OCI-M2 (cell line): ENCODE measurements around the gene PLP2.
A peak's percentile ranks its signal among the peaks of the same experiment; 100 is the strongest.
"Not testable (repeated sequence)": the region's sequence is repeated elsewhere in the genome, so short reads cannot be mapped to it uniquely, and the experiment has no call there.

Experiments used
- DNase-seq: peaks from one replicate; lab custom pipeline; 2025; ENCODE audit not compliant: unreplicated experiment; lab: John Stamatoyannopoulos, UW

Gene PLP2

DNA sequence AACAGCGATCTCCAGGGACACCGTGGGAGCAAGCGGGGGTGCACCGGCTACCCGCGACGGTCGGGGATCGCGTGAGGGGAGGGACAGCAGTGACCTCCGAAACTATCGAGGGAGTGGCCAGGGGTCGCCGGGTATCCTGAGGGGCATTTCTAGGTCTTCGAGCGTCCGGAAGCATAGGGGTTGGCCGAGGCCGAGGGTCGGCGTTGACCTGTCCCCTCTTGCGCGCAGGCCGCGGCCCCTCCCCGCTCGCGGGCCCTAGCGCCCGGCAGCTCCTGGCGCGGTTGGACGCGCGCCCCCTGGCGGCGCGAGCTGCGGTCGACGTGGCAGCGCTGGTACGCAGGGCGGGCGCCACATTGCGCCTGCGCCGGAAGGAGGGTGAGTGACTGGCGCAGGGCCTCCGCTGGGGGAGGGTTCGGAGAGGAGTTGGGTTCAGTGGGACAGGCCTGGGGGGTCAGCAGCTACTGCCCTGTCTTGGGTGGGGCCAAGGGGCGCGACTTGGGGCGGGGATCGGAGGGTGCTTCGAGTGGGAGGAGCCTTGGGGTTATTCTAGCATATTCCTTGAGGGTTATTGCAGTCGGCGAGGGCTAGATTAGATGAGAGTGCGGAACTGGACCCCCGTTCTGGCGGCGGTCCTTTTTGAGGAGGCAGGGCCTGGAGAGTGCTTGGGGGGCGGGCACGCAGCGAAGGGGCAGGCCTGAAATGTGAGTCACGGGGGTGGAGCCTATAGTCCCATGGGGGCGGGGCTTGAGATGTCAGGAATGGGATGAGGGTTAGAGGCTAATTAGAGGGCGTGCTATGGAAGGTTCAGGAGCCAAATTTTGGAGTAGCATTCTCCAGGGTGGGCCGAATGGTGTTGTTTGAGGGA lies 7.9 kb upstream of the PLP2 start:
- DNase-seq: peak; percentile 50

DNA sequence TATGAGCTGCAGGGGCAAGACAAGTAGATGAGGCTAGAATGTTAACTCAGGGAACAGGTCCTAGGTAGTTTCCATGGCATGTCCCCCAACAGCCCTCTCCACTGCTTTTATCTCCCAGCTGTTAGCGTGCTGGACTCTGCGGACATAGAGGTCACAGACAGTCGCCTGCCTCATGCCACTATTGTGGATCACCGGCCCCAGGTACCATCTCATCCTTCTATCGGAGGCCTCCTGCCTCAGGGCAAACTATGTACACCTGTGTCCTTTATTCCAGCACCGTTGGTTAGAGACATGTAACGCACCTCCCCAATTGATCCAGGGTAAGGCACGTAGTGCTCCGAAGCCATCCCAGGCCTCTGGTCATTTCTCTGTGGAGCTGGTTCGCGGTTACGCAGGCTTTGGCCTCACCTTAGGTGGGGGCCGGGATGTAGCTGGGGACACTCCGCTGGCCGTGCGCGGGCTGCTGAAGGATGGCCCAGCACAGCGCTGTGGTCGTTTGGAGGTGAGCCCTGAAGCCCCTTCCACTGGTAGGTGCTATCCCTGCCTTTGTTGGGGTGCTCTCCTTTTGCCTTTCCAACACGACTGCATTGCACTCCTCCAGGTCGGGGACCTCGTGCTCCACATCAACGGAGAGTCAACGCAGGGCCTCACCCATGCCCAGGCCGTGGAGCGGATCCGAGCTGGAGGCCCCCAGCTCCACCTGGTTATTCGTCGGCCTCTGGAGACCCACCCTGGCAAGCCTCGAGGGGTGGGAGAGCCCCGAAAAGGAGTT lies 6.9 kb upstream of the PLP2 start:
- no peak for DNase-seq

DNA sequence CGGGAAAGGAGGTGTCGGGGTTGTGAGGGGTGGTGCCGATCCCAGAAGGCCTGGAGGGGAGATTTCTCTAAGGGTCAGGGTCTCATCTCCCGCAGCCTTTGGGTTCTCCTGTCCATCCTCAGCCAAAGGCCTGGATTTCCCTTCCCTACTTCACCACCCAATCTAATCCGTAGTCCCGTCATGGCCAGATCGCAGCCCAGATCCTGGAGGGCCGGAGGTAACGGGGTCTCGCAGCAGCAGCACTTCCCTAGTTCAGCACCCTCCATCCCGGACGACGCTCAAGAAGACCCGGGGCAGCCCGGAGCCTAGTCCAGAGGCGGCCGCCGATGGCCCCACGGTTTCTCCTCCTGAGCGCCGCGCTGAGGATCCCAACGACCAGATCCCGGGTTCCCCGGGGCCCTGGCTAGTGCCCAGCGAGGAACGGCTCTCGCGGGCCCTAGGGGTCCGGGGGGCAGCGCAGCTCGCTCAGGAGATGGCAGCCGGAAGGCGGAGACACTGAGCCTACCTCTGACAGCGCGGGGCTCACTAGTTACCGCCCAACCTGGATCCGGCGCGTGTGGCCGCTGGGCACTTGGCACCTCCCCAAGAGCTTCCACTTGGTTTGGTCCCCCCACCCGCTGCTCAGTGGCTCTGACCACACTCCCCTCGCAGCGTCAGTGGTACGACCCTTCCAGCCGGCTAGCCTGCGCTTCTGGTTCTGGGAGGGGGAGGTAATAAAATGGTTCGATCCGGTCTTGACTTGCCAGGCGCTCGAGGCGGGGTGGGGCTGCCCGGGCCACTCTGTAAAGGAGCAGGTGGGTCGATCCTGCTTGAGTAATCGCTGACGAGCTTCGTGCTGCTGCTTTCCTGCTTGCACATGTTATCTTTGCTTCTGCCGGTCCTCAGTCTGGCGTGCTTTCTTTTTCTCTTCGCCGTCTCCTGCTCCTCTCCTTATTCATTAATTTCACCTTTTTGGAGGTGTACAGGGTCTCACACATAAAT lies 5.5 kb upstream of the PLP2 start:
- no peak for DNase-seq

DNA sequence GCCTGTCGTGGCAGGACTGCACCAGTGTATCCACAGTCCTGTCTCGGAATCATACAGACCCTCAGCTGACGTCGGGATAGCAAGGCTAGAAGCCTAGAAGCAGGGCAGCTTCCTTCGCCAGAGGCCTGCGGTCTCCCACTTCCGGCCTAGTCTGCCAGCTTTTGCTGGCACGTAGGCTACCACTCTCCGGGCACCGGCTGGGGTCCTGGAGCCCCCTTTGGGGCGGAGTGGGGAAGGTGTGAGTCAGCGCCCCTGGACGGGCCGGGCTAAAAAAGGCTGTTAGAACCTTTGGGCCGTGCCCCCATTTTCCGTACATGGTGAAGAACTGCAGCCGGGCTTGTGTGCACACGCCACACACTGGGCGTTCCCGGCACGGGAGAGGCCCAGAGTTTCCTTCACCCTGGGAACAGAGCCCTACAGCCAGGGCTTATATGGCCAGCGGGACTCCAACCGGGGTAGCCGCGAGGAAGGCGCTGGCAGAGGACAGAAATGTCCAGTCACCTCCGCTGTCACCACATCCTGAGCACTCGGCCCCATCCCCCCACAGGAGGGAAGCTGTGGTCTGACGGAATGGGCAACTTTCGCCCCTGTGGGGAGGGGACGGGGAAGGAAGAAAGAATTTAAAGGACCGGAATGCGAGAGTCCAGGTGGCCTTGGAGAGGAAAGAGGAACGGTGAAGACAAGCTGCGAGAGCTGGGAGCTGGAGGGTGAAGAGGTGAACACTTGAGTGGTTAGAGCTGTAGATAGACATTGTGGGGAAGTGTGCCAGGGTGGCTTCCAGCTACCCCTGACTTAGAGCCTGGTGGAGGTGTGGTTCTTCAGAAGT lies 4.6 kb upstream of the PLP2 start:
- DNase-seq: no peak

DNA sequence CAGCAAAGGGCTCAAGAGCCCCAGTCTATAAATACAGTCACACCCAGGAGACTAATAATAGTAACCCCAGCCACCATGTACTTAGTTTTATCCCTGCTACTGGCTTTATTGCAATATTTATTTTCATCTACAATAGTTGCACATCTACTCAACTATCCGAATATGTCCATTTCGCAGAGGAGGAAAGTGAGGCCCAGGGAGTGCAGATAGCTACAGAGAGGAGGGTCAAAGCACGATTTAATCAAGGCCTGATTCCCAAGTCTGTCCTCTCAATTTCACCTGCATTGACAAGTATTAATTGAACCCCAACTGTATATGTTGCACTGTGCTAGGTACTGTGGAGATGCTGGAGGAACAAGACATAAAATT lies 4.0 kb upstream of the PLP2 start:
- DNase-seq: no peak

DNA sequence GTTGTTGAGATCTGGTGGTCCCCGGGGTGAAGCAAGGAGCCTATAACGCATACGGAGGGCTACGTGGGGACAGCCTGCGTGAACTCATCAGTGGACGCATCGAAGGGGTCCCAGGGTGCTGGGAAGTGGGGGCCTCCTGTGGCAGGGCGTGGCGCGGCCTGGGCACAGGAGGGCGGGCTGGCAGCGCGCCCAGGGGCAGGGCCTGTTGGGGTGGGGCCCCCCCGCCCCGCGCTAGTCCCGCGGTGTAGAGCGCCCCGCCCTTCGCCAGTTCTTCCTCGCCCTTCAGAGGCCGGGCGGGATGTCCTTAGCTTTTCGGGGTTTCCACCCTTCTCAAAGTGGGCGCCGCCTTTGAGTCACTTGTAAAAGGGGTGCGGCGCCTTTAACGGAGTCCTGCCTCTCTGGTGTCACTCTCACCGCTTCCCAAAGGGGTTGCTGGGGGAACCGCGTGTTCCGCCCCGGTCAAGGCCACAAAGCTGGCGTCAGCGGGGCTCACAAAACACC lies 632 bp downstream of the PLP2 start:
- no peak for DNase-seq

DNA sequence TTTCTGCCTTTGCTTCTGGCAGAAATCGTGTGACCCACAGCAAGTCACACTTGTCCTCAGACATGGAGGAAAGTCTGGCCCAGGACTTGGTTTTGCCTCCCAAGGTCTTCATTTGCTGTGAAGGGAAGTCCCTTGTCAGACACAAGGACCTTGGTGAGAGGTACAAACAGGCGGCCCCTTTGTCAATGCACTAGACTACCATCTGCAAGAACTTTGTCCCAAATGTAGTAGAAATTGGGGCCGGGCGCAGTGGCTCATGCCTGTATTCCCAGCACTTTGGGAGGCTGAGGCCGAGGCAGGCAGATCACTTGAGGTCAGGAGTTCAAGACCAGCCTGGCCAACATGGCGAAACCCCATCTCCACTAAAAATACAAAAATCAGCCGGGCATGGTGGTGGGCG lies 1.8 kb downstream of the PLP2 start:
- not testable (repeated sequence) for DNase-seq

DNA sequence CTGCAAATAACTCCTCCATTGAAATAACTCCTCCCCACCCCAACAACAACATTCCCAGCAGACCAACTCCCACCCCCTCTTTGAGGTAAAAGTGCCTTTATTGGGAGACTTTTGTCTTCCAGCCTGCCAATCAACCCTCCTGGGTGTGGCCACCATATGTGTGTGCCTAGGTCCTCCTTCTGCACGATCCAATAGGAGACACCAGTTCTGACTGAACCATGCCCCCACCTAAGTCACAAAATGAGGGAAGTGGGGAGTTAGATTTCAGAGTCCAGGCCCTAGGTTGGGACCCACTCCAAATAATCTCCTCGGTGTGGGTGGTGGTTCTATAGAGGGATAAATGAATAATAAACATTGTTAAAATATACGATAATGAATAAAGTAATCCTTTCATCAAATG lies 3.0 kb downstream of the PLP2 start:
- DNase-seq: no peak

DNA sequence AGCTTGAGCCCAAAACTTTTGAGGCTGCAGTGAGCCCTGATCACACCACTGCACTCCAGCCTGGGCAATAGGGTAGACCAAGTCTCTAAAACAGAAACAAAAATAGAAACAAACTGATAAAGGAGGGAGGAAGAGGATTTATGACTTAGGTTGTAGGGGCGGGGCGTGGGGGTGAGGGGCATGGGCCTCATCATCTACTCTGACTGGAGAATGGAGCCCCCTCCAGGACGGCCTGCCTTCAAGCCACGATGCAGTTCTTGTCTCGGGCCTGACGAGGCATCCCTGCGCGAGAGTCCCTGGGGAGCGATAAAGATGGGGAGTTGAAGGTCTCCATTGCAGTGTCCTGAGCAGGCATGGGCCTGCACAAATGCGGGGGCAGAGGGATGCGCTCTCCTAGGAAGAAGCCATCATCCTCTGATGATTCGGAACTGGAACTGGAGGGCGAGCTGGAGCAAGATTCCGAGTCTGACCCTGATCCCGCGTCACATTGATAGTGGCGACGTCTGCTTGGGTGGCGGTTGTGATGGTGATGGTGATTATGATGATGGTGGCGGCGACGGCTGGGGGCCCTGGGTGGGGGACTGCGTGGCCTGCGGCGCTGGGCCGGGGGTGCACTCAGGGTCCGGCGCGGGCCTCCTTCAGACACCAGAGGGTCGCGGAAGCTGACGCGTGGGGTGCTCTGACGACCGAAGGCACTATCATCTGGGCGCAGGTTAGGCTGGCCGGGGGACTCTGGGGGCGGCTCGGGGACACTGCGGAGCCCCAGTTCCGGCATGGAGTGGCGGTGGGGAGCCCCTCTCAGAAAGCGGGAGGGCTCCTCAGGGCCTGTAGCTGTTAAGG lies 4.0 kb downstream of the PLP2 start:
- no peak for DNase-seq

DNA sequence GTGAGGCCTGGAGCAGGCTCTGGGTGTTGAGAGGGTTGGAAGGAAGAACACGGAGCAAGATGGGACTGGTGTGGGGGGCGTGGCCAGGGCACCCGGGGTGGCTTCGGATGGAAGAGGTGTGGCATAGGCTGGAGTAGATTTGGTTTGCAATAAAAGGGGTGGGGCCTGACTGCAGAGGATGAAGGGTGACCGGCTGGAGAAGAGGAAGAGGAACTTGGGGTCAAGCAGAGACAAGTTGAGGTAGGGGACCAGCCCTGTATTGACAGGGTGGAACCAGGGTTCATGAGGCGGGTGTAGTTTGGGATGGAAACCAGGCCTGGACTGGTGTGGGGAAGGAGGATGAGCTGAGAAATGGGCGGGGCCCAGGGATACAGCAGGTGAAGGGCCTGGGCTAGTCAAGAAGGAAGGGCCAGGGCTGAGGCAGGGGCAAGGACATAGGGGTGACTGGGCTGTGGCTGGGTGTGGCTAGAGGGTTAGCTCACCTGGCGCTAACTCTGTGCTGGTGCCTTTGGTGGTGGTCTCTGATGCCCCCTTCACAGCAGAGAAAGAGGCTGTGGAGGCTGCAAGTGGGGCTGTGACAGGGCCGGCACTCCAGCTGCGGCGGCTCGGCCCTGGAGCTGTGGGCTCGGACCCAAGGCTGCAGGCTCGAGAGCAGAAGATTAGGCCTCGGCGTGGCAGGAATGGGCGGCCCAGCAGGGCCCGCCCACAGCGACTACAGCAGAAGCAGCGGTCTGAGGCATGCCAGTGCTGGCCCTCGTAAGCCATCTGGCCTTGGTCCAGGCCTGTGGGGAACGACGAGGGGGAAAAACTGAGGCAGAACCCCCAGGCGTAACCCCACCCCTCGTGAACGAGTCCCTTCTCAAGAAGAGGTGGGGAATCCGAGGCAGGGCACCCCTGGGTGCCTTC lies 5.0 kb downstream of the PLP2 start:
- no peak for DNase-seq

DNA sequence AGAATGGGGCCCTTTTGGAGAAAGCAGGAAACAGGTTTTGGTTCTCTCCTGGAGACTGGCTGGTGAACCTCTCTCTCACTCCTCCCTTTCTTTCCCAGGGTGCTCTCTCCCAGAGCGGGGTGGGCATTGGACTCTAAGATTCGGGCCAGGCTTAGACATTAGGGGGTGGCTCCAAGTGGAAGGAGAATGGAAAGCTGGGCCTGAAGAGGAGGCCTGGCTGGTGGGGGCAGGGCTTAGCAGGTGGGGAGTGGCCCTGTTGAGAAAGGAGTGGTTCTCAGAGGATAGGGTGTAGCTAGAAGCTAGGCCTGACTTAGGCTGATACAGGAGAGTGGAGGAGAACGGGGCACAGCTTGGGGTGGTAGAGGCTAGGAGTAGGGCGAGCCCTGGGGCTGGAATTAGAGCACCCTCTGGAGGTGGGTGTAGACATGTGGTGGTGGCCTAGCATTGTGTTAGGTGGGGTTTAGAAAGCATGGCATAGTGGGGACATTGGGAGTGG lies 5.7 kb downstream of the PLP2 start:
- no peak for DNase-seq

DNA sequence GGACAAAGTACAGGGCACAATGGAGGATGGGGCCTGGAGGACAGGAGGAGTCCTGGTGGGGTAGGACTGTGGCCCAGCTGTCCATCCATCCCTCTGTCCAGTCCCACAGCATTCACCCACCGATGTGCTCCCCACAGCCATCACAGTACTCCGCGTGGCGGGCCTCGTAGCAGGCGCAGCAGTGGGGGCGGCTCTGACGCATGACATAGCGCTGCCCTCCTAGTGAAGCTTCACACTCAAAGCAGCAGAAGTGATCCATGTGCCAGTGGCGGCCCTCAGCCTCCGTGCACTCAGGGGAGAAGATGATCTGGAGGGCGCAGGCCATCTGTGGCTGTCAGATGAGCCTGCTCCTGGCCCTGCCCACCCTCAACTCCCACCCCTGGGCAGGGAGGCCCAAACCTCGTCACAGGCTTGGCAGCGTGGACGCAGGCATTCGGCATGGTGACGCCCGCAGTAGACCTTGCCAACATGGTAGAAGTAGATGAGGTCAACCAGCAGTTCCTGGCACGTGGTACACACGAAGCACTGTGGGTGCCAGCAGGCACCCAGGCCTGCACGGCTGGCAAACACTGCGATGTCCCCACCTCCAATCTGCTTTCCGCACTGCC lies 6.3 kb downstream of the PLP2 start:
- no peak for DNase-seq

DNA sequence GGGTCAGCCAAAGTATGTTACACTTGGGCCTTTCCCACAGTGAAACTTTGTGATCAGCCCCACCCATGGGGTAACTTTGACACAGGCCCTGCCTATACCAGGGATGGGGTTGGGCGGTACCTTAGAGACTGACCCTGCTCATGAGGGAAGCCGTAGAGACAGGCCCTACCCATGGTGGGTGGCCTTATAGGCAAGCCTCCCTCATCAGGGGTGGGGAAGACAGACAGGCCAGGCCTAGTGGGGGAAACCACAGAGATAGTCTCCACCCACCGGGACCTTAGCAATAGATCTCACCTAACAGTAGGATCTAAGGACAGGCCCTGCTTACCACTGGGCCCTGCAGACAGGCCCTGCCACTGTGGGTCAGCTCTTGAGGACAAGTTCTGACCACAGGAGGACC lies 6.8 kb downstream of the PLP2 start:
- DNase-seq: no peak

DNA sequence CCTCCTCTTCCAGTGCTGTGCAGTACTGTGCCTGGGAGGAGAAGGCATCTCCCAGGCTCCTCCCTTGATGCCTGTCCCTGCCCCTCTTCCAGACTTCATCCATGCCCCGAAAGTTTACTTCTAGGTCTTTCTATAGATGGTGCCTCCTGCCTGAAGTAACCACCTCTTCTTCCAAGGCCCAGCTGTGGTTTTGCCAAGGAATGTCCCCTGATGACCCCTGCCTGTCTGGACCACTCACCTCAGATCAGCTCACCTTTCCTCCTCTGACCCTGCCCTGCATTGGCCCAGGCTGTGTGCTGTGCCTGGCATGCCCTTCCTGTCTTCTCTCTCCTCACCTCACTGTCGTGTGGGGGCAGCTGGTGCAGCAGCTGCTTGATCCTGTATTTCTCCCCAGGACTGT lies 7.7 kb downstream of the PLP2 start:
- DNase-seq: no peak

DNA sequence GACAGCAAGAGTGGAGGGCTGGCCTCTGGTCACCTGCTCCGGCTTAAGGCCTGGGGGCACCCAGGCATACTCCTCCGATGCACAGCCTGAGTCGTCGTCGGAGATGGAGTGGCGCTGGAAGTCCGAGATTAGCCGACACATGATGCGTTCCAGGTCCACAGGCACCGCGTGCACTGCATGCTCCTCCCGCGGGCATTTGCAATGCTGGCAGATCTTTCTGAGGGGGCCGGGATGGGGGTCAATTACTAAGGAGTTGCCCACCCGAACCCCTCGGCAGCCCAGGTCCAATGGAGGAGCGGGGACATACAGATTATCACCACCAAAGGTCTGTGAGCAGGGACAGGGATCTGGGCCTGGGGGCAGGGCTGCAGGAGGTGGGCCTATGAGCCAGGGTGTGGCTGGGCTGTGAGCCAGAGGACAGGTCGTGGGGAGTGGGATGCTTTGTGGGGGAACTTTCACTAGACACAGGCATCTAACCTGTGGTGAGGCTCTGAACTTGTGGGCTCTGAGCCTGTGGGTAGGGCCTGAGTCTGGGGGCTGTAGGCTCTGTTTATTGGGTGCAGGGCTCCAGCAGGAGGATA lies 12.1 kb downstream of the PLP2 start:
- no peak for DNase-seq

DNA sequence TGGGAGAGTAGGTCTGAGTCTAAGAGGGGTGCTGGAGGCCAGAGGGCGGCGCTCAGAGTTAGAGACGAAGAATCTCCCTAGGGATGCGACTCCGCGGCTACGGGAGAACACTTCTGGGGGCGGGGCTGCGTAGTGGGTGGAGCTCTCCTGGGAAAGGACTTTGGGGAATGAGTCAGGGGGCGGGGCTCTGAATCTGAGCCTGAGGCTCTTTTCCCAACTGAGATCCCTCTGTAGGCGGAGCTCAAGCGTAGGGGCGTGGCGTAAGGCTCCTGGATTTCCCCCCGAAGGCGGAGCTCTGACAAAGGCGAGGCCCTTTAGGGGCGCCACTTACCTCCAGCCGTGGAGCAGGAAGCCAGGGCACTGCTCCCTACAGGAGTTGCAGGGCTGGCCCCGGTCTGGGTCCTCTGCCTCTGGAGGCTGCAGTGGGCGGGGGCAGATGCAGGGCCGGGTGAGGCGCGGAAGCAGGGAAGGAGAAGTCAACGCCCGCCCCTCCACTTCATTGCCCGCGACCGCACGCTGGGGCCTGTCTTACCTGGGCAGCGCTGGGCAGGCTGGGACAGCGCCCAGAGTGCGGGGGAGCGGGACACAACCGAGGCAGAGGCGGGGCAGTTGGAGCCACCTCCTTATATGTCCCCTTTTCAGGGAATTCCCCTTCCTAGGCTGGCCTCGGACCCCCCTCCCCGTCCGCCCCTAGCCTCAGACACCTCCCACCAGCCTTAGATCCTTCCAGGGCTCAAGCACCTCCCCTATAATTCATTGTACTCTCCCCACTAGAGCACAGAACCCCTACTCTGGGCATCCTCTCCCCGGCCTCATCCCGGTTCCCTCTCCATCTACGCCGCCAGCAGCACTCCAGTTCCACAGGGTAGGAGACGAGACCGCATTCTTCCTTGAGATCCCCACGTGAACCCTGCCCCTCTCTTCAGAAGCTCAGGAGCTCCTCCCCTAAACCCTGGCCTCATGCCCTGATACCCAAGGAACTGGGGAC lies 12.9 kb downstream of the PLP2 start:
- DNase-seq: no peak
